ENCODE measurements around the gene CD8A. TPM values are rescaled to one million over a fixed set of nuclear protein-coding genes. Genes with fewer than 3 reads are reported as not detected.

Gene CD8A
- total RNA-seq, 2 donors from 2014 or later = 1.2 to 1.6 TPM

DNA sequence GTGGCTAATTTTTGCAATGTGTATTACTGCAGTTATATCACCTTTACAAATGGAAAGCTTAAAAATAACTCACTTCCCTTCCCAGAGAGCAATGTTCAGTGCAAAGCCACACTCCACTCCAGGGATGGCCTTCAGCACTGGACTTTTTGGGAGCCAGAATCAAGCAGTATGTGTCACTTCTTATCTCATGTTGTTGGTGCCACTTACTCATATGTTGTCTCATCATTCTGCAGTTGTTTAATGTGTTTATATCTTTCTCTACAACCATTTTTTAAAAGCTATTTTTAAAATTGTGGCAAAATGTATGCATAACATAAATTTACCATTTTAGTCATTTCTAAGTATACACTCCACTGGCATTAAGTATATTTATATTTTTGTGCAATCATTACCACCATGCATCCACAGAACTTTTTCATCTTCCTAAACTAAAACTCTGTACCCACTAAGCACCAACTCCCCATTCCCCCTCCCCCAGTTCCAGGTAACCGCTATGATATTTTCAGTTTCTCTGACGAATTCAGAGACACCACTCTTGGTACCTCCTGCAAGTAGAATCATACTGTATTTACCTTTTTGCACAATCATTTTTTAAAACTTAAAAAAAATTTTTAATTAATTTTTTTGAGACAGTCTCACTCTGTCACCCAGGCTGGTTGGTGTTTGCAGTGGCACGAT lies 32.1 kb upstream of the CD8A start:
- no peaks in the 10 kb centered on the region for H3K27me3 ChIP-seq
- DNase-seq = no peak
- no peak overlapping the region for H3K9ac ChIP-seq (ENCODE audit: low read depth in 2 of 2, low read length in 2 of 2)
- no peaks in the 10 kb centered on the region for H3K36me3 ChIP-seq
- no peak overlapping the region for H3K27ac ChIP-seq
- H3K4me1 ChIP-seq = no peaks in the 10 kb centered on the region
- TF ChIP-seq CTCF (IDR thresholded peaks at IDR 0.05) = no peak
- H3K4me3 ChIP-seq = no peak overlapping the region
- intact Hi-C loops (cut with DNase I) = no loop called here
- H3K9me3 ChIP-seq = no peaks in the 10 kb centered on the region

DNA sequence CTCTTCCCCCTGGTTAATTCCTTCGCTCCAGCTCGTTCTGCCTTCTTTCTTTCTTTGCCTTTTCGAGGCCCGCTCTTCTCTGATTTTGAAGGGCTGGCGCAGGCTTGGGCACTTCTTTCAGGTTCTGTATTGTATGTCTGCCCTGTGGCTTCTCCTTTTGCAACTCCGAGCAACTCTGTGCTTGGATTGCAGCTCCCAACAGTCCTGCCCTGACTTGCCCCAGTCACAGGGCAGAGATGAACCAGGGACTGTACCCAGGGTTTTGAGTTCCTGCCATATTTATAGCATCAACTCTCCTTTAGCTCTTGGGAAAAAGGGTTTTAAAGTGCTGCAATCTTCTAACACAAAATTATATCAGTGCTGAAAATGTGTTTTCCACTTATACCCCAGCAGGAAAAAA lies 31.1 kb upstream of the CD8A start:
- no peak overlapping the region for H3K4me3 ChIP-seq
- no peaks in the 10 kb centered on the region for H3K27me3 ChIP-seq
- H3K27ac ChIP-seq = no peak overlapping the region
- no peaks in the 10 kb centered on the region for H3K9me3 ChIP-seq
- TF ChIP-seq CTCF (IDR thresholded peaks at IDR 0.05) = no peak
- DNase-seq = no peak
- H3K36me3 ChIP-seq = no peaks in the 10 kb centered on the region
- intact Hi-C loops (cut with DNase I) = no loop called here
- H3K9ac ChIP-seq (ENCODE audit: low read depth in 2 of 2, low read length in 2 of 2) = no peak overlapping the region
- no peaks in the 10 kb centered on the region for H3K4me1 ChIP-seq

GRCh38 chr2:86821306-86821705 lies 30.6 kb upstream of the CD8A start:
- intact Hi-C loops (cut with DNase I) = no loop called here
- Histone ChIP-seq H3K9ac (ENCODE audit: low read depth in 2 of 2, low read length in 2 of 2) (no peak overlapping the region), H3K27me3 (no peaks in the 10 kb centered on the region), H3K4me1 (no peaks in the 10 kb centered on the region), H3K9me3 (no peaks in the 10 kb centered on the region), H3K36me3 (no peaks in the 10 kb centered on the region), H3K4me3 (no peak overlapping the region), H3K27ac (no peak overlapping the region)
- DNase-seq = no peak
- no peak for TF ChIP-seq CTCF (IDR thresholded peaks at IDR 0.05)

DNA sequence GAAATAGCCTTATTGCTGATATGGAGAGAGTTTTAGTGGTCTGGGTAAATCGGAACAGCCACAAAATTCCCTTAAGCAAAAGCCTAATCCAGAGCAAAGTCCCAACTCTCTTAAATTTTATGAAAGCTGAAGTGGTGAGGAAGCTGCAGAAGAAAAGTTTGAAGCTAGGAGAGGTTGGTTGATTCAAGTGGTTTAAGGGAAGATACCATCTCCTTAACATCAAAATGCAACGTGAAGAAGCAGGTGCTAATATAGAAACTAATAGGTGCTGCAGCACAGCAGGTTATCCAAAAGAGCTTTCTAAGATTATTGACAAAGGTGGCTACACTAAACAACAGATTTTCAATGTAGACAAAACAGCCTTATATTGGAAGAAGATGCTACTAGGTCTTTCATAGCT lies 28.2 kb upstream of the CD8A start:
- H3K4me3 ChIP-seq = no peak overlapping the region
- no peak for DNase-seq

DNA sequence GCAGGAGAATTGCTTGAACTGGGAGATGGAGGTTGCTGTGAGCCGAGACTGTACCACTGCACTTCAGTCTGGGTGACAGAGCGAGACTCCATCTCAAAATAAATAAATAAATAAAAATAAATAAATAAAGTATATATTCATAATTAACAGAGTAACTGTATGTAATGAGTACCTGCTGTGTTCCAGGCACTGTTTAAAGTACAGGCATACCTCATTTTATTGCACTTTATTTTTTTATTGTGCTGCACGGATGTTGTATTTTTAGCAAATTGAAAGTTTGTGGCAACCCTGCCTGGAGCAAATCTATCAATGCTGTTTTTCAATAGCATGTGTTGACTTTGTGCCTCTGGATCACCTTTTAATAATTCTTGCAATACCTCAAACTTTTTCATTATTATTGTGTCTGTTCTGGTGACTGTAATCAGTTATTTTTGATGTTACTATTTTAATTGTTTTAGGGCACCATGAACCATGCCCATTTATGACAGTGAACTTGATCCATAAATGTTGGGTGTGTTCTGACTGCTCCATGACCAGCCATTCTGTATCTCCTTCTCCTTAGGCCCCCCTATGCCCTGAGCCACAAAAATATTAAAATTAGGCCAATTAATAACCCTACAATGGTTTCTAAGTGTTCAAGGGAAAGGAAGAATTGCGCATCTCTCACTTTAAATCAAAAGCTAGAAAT lies 27.5 kb upstream of the CD8A start:
- intact Hi-C loops (cut with DNase I) = no loop called here
- DNase-seq = no peak
- Histone ChIP-seq H3K4me3 (no peak overlapping the region), H3K9ac (ENCODE audit: low read depth in 2 of 2, low read length in 2 of 2) (no peak overlapping the region), H3K27me3 (no peaks in the 10 kb centered on the region), H3K36me3 (no peaks in the 10 kb centered on the region), H3K4me1 (no peaks in the 10 kb centered on the region), H3K27ac (no peak overlapping the region), H3K9me3 (no peaks in the 10 kb centered on the region)
- no peak for TF ChIP-seq CTCF (IDR thresholded peaks at IDR 0.05)

More for the DNA sequence above, 28.2 kb upstream of the CD8A start:
- H3K9ac ChIP-seq (ENCODE audit: low read depth in 2 of 2, low read length in 2 of 2) = no peak overlapping the region
- H3K27ac ChIP-seq = no peak overlapping the region
- H3K9me3 ChIP-seq = no peaks in the 10 kb centered on the region
- intact Hi-C loops (cut with DNase I) = no loop called here
- no peaks in the 10 kb centered on the region for H3K36me3 ChIP-seq
- no peak for TF ChIP-seq CTCF (IDR thresholded peaks at IDR 0.05)
- H3K27me3 ChIP-seq = no peaks in the 10 kb centered on the region
- H3K4me1 ChIP-seq = no peaks in the 10 kb centered on the region

Measured in colonic mucosa (tissue), 4 donors.